Measurements from ENCODE around the gene NADK2. TPM values are rescaled to one million over a fixed set of nuclear protein-coding genes. Genes with fewer than 3 reads are reported as not detected.

The NADK2 gene
- total and polyA plus RNA-seq, 2 donors (not counting 3 experiments of a cell fraction or from before 2014, with no cell fraction given): 4.0 to 20.3 TPM

GRCh38 chr5:36172599-36172998 lies 69.1 kb downstream of the NADK2 start:
- Histone ChIP-seq H3K9me3 (replicated peaks; ENCODE audit: control insufficient read depth, insufficient read depth, low read length) (no peaks in the 10 kb centered on the region), H3K9me1 (replicated peaks; ENCODE audit: control insufficient read depth, extremely low read depth, insufficient read depth, low read length) (no peaks in the 10 kb centered on the region), H4K20me1 (replicated peaks; ENCODE audit: control insufficient read depth, extremely low read depth, insufficient read depth, low read length) (no peaks in the 10 kb centered on the region), H3K27ac (ENCODE audit: insufficient read depth, low read depth, low read length) (no peak overlapping the region), H3K9ac (replicated peaks; ENCODE audit: extremely low read depth, insufficient read depth, low read length) (no peak overlapping the region), H3K36me3 (ENCODE audit: control insufficient read depth in 2 of 2, extremely low read depth in 1 of 2, insufficient read depth in 2 of 2, low read length in 2 of 2) (peaks cover 4 to 15% of the 10 kb centered on the region in 2 experiments), H3K4me1 (ENCODE audit: control insufficient read depth, extremely low read depth, insufficient read depth, low read length) (no peaks in the 10 kb centered on the region), H3K27me3 (ENCODE audit: control insufficient read depth in 2 of 2, insufficient read depth in 2 of 2, low read length in 2 of 2) (no peaks in the 10 kb centered on the region), H3K4me2 (ENCODE audit: insufficient read depth, low read length) (no peak overlapping the region), H3K79me2 (ENCODE audit: control insufficient read depth, insufficient read depth, low read length) (no peaks in the 10 kb centered on the region), H3K4me3 (replicated peaks in 1 of 3; ENCODE audit: insufficient read depth in 1 of 3, low read depth in 1 of 3, low read length in 3 of 3) (no peak overlapping the region), H2AFZ (ENCODE audit: low read depth, low read length) (no peak overlapping the region)
- TF ChIP-seq EZH2 (IDR thresholded peaks at IDR 0.05; ENCODE audit: borderline replicate concordance, low read depth, low read length, severe bottlenecking): no peak
- TF ChIP-seq CTCF (IDR thresholded peaks at IDR 0.05; ENCODE audit: extremely low read depth in 1 of 2, insufficient read depth in 1 of 2, low read depth in 1 of 2, low read length in 2 of 2): no peak
- no peak for TF ChIP-seq POLR2A (IDR thresholded peaks at IDR 0.05; ENCODE audit: low read depth, low read length)
- TF ChIP-seq GATA2 (IDR thresholded peaks at IDR 0.05; ENCODE audit: insufficient read depth, insufficient read length, low read depth, low read length): no peak
- no peak for TF ChIP-seq MAX (IDR thresholded peaks at IDR 0.05; ENCODE audit: insufficient read depth, insufficient read length)
- TF ChIP-seq MYC (IDR thresholded peaks at IDR 0.05; ENCODE audit: low read depth, low read length): no peak
- TF ChIP-seq JUN (IDR thresholded peaks at IDR 0.05; ENCODE audit: borderline replicate concordance, insufficient read depth, insufficient read length, low read depth): no peak
- TF ChIP-seq FOS (IDR thresholded peaks at IDR 0.05; ENCODE audit: borderline replicate concordance, insufficient read depth, low read length): no peak
- no peak for TF ChIP-seq POLR2AphosphoS5 (IDR thresholded peaks at IDR 0.05; ENCODE audit: insufficient read depth, low read depth, low read length)
- FAIRE-seq: no peak
- no peak for DNase-seq (ENCODE audit: low read depth, low spot score)
- ChIA-PET CTCF (interaction anchor here (1.5 kb wide), 1 partner anchor 11 kb away, joined by 3 read pairs; no protein-coding TSS in a partner anchor), POLR2A (no interaction called here)
- intact Hi-C loops (cut with micrococcal nuclease): loop anchor here (10.0 kb wide), 1 partner anchor 222 kb away; no protein-coding TSS in a partner anchor
- dilution Hi-C loops (cut with MboI; ENCODE audit: extremely low pct_ligation_motif_present, low sequenced_read_pairs): no loop called here
- no TSS peak for BruUV-seq (replicated peaks)

Measured in endothelial cell of umbilical vein (primary cell).